ENCODE measurements around the gene THADA. TPM values are rescaled to one million over a fixed set of nuclear protein-coding genes. Genes with fewer than 3 reads are reported as not detected.

THADA gene
- total RNA-seq, 1 donor from 2014 or later = 29.3 TPM

- Mint-ChIP-seq H3K27me3 (ENCODE audit: insufficient read depth, low read depth) (peaks cover 4% of the 10 kb centered on the region), H3K36me3 (no peaks in the 10 kb centered on the region), H3K9me3 (no peaks in the 10 kb centered on the region), H3K4me1 (peaks cover 47% of the 10 kb centered on the region), H3K4me3 (no peak overlapping the region), H3K27ac (no peak overlapping the region)
- Histone ChIP-seq H4K20me1 (ENCODE audit: low read depth) (peaks cover 8% of the 10 kb centered on the region), H3K9ac (no peak overlapping the region), H3K79me2 (ENCODE audit: low read depth) (peaks cover 4% of the 10 kb centered on the region), H3K27ac (no peak overlapping the region), H3K27me3 (no peaks in the 10 kb centered on the region), H3K36me3 (no peaks in the 10 kb centered on the region), H3K9me3 (ENCODE audit: low read depth) (no peaks in the 10 kb centered on the region), H2AFZ (replicated peaks) (no peak overlapping the region), H3F3A (ENCODE audit: low read depth) (peaks cover 73% of the 10 kb centered on the region), H3K4me3 (no peak overlapping the region), H3K4me2 (no peak overlapping the region), H3K4me1 (peaks cover 58% of the 10 kb centered on the region)
- TF ChIP-seq EZH2phosphoT487 (IDR thresholded peaks at IDR 0.05) (no peak), CTCF (IDR thresholded peaks at IDR 0.05) (no peak), EZH2 (IDR thresholded peaks at IDR 0.05) (no peak)
- no peak for DNase-seq (ENCODE audit: low spot score)
Observed at GRCh38 chr2:43216629-43217028, 379.2 kb downstream of the THADA start.

GRCh38 chr2:43215673-43216255 lies 380.1 kb downstream of the THADA start:
- H2AFZ ChIP-seq (replicated peaks) = no peak overlapping the region
- H3K4me2 ChIP-seq = peak overlapping the region; percentile 19
- no peak overlapping the region for H3K27ac ChIP-seq
- H3K9me3 ChIP-seq (ENCODE audit: low read depth) = no peaks in the 10 kb centered on the region
- no peaks in the 10 kb centered on the region for H3K79me2 ChIP-seq (ENCODE audit: low read depth)
- Mint-ChIP-seq H3K36me3 (no peaks in the 10 kb centered on the region), H3K4me3 (no peak overlapping the region), H3K4me1 (peaks cover 40% of the 10 kb centered on the region), H3K27me3 (ENCODE audit: insufficient read depth, low read depth) (peaks cover 4% of the 10 kb centered on the region), H3K9me3 (no peaks in the 10 kb centered on the region), H3K27ac (no peak overlapping the region)
- H3K27me3 ChIP-seq = no peaks in the 10 kb centered on the region
- DNase-seq (ENCODE audit: low spot score) = no peak
- H3K4me1 ChIP-seq = peaks cover 49% of the 10 kb centered on the region
- TF ChIP-seq EZH2phosphoT487 (IDR thresholded peaks at IDR 0.05) (no peak), CTCF (IDR thresholded peaks at IDR 0.05) (no peak), EZH2 (IDR thresholded peaks at IDR 0.05) (no peak)
- H3K9ac ChIP-seq = no peak overlapping the region
- no peak overlapping the region for H3K4me3 ChIP-seq
- peaks cover under 1% of the 10 kb centered on the region for H4K20me1 ChIP-seq (ENCODE audit: low read depth)
- H3K36me3 ChIP-seq = no peaks in the 10 kb centered on the region
- peaks cover 65% of the 10 kb centered on the region for H3F3A ChIP-seq (ENCODE audit: low read depth)

GRCh38 chr2:43214253-43214652 lies 381.6 kb downstream of the THADA start:
- peaks cover 3% of the 10 kb centered on the region for H3K27me3 Mint-ChIP-seq (ENCODE audit: insufficient read depth, low read depth)
- DNase-seq (ENCODE audit: low spot score) = peak; percentile 51
- no peak overlapping the region for H3K4me2 ChIP-seq
- no peaks in the 10 kb centered on the region for H3K9me3 Mint-ChIP-seq
- no peaks in the 10 kb centered on the region for H3K36me3 ChIP-seq
- H3K4me1 ChIP-seq = peaks cover 34% of the 10 kb centered on the region
- H3K27ac Mint-ChIP-seq = no peak overlapping the region
- no peak overlapping the region for H2AFZ ChIP-seq (replicated peaks)
- H3K36me3 Mint-ChIP-seq = no peaks in the 10 kb centered on the region
- H3K9ac ChIP-seq = no peak overlapping the region
- peaks cover 51% of the 10 kb centered on the region for H3F3A ChIP-seq (ENCODE audit: low read depth)
- no peak overlapping the region for H3K4me3 Mint-ChIP-seq
- H3K4me1 Mint-ChIP-seq = peaks cover 32% of the 10 kb centered on the region
- no peaks in the 10 kb centered on the region for H4K20me1 ChIP-seq (ENCODE audit: low read depth)
- no peaks in the 10 kb centered on the region for H3K9me3 ChIP-seq (ENCODE audit: low read depth)
- no peaks in the 10 kb centered on the region for H3K79me2 ChIP-seq (ENCODE audit: low read depth)
- H3K27me3 ChIP-seq = no peaks in the 10 kb centered on the region
- H3K27ac ChIP-seq = no peak overlapping the region
- TF ChIP-seq CTCF (IDR thresholded peaks at IDR 0.05) = peak; percentile 22
- TF ChIP-seq EZH2 (IDR thresholded peaks at IDR 0.05) = no peak
- TF ChIP-seq EZH2phosphoT487 (IDR thresholded peaks at IDR 0.05) = no peak
- no peak overlapping the region for H3K4me3 ChIP-seq

Data from neural progenitor cell (in vitro differentiated cells).